HG03039 (cell line): Measurements from ENCODE around the gene PUS1.

Experiments
- ATAC-seq: cut with Tn5 transposase; IDR thresholded peaks from one replicate; pipeline ENCODE4 v1.9.1; 2021; ENCODE audit warnings: mild to moderate bottlenecking, moderate library complexity; ENCODE audit not compliant: unreplicated experiment

Gene PUS1

GRCh38 chr12:131990066-131990979 lies 61.2 kb downstream of the PUS1 start:
- ATAC-seq: no peak

- no peak for ATAC-seq
These were observed 61.9 kb downstream of the PUS1 start for GRCh38 chr12:131990980-131991305.

- ATAC-seq: no peak
These were observed 62.8 kb downstream of the PUS1 start for GRCh38 chr12:131991816-131992430.

GRCh38 chr12:131994589-131994988 lies 65.5 kb downstream of the PUS1 start:
- ATAC-seq: peak; percentile 56
